HG03571 (cell line): Measurements from ENCODE around the gene TLCD3A.
"Not testable (repeated sequence)": the region's sequence is repeated elsewhere in the genome, so short reads cannot be mapped to it uniquely, and the experiment has no call there.

Experiments
- ATAC-seq: cut with Tn5 transposase; IDR thresholded peaks from one replicate; pipeline ENCODE4 v1.9.1; 2021; ENCODE audit not compliant: unreplicated experiment

Gene TLCD3A

DNA sequence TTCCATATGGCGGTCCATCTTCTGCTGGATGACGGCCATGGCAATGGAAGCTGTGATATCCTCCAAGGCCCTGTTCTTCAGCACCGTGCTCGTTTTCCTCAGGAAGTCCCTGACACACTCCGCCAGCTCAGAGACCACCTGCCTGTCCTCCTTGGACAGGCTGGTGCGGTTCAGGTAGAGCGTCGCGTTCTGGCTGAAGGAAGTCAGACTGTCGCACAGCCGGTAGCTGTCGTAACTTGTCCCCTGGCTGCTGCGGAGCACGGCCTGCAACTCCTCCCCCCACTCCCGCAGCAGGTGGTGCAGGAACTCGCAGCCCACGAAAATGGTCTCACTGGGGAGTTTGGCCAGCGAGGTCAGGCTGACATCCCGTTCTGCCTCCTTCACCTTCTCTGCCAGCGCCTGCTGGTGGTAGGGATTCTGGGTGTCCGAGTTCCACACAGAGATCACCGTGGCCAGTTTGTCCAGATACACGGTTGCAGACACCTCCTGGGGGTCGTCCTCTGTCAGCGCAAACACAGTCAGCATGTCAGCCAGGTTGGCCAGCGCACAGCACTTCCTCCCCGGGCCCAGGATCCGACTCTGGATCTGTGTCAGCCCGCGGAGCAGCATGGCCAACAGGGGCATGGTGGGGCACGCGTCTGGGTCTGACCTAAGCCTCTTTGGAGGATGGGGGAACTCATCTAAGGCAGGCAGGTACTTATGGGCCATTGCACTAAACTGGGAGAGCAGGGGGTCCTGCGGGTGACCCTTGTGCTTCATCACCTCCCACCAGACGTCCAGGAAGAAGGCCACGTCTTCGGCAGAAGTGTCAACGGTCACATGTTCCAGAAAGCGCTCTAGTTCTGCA lies 14.6 kb downstream of the TLCD3A start:
- ATAC-seq, result no peak

DNA sequence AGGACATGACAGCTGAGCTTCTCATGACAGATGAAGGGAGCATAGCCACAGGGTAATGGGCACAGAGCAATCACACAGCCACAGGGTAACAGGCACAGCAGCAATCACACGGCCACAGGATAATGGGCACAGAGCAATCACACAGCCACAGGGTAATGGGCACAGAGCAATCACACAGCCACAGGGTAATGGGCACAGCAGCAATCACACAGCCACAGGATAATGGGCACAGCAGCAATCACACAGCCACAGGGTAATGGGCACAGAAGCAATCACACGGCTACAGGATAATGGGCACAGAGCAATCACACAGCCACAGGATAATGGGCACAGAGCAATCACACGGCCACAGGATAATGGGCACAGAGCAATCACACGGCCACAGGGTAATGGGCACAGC lies 16.2 kb downstream of the TLCD3A start:
- ATAC-seq, result not testable (repeated sequence)

DNA sequence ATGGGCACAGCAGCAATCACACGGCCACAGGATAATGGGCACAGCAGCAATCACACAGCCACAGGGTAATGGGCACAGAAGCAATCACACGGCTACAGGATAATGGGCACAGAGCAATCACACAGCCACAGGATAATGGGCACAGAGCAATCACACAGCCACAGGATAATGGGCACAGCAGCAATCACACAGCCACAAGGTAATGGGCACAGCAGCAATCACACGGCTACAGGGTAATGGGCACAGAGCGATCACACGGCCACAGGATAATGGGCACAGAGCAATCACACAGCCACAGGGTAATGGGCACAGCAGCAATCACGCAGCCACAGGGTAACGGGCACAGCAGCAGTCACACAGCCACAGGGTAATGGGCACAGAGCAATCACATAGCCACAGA lies 17.0 kb downstream of the TLCD3A start:
- ATAC-seq, result not testable (repeated sequence)

DNA sequence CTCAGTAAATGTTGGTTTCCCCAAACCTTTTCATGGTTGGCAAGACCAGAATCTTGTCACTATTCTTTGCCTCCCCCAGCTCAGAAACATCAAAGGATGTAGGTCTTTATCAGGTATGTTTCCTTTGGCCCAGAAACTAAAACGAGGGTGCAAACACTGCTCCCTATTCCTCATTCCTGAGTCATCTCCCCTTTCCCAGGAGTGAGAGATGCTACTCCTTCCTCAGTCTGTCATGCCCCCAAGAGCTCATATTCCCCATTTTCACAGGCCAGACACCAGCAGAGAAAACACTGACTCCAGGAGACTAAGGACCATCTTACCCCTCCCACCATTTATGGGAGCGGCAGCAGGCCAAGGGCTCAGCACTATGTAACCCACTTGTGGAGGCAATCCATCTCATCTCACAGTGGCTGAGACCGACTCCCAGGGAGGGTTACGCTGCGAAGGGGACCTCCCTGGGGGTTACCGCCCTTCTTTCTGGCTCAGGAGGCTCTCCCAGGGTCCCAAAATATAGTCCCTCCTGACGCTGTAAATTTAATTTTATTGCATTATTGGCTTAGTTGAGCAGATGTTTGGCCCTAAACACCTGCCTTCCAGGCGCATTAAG lies 18.1 kb downstream of the TLCD3A start:
- no peak for ATAC-seq

GRCh38 chr17:751269-752001 lies 19.0 kb downstream of the TLCD3A start:
- peak; percentile 29 for ATAC-seq

DNA sequence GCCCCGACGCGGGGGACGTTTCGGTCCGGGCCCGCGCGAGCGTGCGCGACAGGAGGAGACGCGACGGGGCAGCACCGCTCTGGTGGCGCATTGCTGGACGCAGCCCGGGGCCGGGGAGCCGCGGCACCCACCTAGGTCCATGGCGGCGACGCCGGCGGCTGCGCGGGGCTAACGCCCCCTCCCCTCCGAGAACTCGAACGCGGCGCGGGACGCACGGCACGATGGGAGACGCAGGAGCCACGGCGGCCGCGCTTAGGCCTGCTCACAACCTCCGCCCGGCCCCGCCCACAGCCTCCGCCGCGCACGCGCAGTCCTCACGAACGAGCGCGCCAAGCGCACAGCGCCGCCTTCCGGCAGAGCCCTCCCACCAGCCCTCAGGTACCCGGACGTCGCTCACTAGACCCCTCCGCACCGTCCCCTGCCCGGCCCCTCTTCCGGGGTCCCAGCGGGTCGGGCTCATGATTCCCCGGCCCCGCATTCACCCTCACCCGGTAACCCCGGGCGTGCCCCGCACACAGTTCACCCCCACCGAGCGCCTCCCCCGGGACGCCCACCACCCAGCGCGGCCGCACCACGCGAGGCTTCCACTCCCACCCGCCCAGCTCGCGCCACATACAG lies 19.7 kb downstream of the TLCD3A start, which contains the start of gene GEMIN4:
Gene GEMIN4 (minus strand): TSS at position 263 of the 618 bp plus-strand sequence. CDS start 122 bp downstream, at position 141.
- ATAC-seq, result peak; percentile 74

GRCh38 chr17:752620-753219 lies 20.3 kb downstream of the TLCD3A start:
- ATAC-seq, result no peak

- no peak for ATAC-seq
These were observed 21.0 kb downstream of the TLCD3A start for GRCh38 chr17:753418-753817.

- ATAC-seq, result not testable (repeated sequence)
These were observed 23.0 kb downstream of the TLCD3A start for GRCh38 chr17:755319-755961.

DNA sequence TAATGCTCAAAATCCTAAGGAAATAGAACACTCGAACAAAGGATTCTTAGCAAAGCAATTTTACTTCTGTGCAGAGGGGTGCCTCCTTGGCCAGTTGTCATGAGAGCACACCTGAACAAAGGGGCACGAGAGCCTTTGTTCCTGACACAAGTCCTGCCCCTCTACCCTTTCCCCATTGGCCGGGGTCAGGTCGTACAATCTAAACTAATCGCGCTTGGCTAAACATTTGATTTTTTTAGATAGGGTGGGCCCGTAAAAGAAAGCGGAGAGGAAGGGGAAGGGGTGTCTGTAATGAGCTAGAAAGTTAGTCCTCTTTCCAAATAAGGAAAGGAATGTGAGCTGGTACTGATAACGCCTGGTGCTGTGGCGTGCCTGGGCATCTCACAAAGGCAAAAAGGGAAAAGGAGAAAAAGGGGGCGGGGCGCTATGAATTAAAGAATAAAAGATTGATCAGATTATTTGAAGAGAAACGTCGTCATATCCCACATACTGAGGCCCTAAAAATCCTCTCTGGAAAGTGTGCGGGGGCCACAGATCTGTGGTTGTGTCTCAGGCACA lies 23.7 kb downstream of the TLCD3A start:
- ATAC-seq, result not testable (repeated sequence)

DNA sequence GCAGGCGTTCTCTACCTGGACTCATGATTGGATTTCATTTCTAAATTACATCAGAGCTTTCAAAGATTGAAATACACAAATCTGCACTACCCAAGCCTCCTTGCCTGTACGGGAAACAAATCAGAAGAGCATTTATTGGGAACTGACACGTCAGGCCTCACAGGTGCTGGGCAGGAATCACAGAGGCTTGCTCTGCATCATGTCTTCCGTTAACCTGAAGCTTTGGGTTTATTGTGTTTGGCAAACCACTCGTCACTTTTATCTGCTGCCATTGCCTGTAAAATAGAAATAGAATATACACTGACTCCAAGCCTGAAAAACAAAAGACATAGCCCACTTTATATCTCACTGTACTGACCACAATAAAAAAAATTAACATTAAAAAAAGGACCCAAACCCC lies 27.6 kb downstream of the TLCD3A start:
- no peak for ATAC-seq

DNA sequence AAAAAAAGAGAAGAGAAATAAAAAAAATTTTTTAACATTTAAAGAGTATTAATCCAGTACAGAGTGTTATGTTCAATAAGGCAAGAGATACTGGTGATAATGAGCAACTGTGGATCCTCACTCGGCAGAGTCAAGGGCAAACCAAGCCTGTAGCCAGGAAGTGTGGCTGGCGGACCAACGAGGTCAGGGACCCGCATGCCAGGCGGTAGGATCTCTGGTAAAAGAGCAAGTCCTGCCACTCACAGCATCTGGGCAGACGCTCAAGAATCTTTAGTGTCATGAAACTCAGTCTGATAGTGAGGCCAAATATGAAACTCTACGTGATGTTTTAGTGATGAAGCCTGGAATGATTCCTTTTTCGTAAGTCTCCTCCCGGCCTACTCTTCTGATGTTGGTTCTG lies 28.0 kb downstream of the TLCD3A start:
- no peak for ATAC-seq

- no peak for ATAC-seq
These were observed 34.7 kb downstream of the TLCD3A start for GRCh38 chr17:767076-767475.

DNA sequence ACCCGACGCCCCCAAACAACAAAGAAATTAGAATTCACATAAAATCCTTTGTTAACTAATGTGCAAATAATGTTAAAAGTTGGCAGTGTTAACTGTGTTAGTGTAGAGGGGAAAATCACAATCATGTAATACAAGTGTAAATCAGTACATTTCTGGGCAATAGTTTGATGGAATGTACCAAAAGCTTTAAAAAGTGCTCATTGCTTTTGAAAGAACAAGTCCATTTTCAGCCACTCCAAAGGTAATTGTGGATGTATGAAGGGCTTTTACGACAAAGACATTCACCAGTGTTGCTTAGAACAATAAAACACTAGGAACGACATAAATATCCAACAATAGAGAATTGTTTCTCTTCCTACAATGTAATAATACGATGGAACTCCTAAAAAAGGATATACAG lies 40.6 kb downstream of the TLCD3A start:
- no peak for ATAC-seq

DNA sequence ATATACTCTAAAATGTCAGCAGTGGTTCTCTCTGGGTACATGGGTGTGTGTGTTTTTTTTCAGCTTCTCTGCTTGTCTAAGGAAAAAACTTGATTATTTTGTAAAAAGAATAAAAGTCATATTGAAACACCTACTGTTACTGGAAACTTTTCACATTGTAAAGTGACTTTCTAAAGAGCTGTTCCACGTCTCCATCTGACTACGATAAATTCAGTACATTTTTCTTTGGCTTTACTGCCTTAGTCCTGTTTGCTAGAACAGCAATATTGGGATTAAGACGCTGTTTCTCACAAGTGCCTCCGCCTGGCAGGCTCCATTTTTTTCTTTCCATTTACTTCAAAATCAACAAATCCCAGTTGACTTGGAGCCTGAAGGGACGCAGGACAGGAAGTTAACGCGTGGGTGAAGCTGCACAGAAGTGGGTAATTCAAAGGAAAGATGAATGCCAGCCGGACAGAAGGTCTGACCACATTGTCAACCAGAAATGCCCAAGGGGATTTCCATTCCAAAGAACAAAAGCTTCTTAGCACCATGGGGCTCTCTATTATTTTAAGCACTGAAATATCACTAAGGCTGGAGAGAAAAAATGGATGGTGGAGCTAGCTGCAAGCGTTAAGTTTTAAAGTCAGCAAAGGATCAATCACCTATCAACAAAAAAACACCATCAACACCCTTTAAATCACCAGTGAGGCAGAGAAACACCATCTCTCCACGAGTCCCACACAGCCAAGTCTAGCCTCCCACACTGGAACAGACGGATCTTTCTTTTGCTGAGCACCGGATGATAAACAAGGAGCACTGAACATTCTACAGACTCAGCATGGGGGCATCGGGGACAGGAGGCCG lies 41.3 kb downstream of the TLCD3A start:
- no peak for ATAC-seq

DNA sequence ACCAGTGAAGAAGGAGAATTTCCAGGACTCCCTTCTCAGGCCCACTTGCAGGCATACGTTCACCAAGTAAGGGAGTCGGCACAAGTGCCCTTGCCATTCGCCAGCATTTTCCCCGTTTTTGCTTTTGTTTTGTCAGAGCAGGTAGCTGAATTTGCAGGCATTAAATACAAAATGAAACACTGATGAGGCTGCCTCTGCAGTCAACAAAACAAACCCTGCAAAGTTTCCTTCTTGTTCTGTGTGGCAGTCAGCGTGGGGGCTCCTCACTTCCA lies 41.9 kb downstream of the TLCD3A start:
- ATAC-seq, result no peak

DNA sequence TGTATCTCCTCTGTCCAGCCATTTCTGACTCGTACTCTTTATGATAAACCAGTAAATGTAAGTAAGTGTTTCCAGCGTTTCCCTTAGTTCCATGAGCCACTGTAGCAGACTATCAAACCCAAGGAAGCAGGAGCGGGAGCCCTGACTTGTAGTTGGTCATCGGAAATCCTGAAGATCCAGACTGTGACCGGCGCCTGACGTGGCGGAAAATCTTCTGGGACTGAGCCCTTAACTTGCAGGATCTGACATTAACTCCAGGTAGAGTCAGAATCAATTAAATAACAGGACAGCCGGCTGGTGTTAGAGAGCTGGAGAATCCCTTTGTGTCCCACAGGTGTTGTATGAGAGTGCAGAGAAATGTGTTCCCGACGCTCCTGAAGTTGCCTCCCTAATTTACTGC lies 45.7 kb downstream of the TLCD3A start:
- ATAC-seq, result no peak

DNA sequence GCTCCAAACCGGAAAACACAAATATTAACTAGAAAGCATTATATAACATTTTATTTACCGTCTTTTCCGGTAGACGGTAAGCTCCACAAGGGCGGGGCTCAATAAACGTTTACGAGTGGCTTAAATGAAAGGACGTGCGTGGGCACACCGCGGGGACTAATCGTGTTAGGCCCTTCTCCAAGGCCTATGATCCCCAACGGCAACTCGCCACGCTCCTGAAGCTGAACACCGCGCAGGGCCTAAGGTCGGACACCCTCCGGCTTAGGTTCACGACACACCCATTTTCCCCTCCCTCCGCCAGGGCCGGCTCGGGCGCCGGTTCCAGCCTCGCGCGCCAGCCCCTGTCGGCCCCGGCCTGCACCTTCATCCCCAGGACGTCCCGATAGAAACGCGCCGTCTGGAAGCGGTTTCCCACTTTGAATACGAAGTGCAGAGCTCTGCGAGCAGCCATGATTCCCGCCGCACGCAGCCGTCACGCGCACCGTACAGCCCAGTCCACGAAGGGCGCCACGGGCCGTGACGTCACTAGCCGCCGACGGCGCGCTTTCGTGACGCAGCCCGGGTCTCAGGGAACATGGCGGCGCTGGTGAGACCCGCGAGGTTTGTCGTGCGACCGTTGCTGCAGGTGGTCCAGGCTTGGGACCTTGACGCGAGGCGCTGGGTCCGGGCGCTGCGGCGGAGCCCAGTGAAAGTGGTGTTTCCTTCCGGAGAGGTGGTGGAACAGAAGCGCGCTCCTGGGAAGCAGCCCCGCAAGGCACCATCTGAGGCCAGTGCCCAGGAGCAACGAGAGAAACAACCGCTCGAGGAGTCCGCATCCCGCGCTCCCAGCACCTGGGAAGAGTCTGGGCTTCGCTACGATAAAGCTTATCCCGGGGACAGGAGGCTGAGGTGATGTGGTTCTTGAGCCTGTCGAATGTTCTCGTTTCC lies 49.7 kb downstream of the TLCD3A start, which contains the start of the genes GLOD4 and MRM3:
Gene GLOD4 (minus strand): TSS at position 476 of the 927 bp plus-strand sequence. CDS start 25 bp downstream, at position 451.
Gene MRM3 (plus strand): TSS at position 549 of the 927 bp plus-strand sequence. CDS start 26 bp downstream, at position 575.
- ATAC-seq, result peak; percentile 85
